ENCODE measurements around the gene ITPRIP.

The ITPRIP gene

DNA sequence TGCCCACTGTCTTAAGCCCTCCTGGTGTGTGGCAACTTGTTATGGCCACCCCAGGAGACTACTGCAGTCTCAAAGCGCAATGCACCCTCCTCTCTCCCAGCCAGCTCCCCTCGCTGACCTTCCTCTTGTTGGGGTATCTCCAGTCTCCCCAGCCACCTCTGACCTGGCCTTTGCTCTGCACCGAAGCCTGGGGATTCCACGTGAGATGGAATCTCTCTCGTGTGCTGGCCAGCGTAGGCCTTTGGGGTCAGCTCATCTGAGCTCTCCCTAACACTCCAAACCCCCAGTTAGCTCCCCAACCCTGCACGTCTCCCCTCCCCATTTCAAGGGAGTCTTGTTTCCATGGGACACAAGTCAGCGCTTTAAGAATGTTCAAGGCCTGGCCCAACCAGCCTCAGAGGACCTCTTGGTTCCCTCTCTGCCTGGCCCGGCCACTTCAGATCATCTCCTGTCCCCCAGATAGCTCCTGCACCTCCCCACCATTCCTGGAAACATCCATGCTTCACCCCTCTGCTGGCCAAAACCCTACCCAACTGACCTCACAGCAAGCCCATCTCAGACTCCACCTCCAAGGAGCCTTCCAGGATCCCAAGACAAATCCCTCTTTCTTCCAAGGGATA is 11.2 kb downstream of the ITPRIP start:
- no peak for DNase-seq (ENCODE audit: low read depth, low spot score)

DNA sequence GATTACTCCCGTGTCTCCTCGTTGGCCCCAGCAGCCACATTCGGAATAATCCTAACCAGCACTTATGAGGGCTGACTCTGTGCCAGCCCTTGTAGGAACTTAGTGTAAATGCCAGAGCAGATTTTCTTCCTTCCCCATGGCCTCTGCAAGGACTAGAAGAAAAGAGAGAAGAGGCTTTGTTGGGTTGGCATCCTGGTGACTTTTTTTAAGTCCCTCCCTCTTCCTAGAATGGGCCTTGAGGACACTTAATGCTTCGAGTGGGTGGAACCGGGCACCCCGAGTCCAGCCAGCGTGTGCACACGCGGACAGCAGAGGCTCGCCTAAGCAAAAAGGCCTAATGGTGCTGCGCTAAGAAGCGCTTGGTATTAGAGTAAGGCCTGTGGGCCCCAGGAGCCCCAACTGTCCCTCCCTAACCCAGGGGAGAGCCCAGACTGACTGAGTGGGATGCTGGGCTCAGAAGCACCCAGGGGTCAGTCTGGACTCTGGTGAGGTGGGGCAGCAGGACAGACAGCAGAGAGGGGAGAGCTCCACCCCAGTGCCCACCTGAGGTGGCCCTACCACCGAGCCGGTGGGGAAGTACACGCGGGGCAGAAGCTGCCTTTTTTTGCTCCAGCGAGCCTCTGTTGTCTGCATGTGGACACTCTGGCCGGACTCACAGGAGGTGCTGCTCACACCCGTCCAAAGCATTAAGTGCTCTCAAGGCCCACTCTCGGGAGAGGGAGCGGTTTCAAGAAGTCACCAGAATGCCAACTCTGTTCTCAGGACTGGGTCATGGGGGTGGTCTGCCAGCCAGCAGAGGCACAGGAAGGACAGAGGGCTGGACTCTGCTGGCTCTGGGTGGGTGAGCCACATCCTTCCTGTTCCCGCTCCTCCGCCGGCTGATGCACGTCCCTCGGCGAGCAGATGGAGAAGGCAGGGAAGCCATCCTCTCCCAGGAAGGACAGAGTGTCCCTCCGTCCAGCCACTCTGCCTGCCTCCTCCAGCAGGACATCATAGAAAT is 12.5 kb downstream of the ITPRIP start:
- no peak for DNase-seq (ENCODE audit: low read depth, low spot score)

DNA sequence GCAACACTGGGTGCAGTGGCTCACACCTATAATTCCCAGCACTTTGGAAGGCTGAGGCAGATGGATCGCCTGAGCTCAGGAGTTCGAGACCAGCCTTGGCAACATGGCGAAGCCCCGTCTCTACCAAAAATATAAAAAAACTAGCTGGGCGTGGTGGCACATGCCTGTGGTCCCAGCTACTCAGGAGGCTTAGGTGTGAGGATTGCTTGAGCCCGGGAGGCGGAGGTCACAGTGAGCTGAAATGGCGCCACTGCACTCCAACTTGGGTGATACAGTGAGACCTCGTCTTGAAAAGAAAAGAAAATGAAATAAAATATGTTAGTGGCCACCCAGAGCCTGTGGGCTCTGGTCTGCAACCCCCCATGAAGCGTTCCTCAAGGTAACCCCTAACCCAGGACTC is 13.3 kb downstream of the ITPRIP start:
- DNase-seq (ENCODE audit: low read depth, low spot score), result no peak

DNA sequence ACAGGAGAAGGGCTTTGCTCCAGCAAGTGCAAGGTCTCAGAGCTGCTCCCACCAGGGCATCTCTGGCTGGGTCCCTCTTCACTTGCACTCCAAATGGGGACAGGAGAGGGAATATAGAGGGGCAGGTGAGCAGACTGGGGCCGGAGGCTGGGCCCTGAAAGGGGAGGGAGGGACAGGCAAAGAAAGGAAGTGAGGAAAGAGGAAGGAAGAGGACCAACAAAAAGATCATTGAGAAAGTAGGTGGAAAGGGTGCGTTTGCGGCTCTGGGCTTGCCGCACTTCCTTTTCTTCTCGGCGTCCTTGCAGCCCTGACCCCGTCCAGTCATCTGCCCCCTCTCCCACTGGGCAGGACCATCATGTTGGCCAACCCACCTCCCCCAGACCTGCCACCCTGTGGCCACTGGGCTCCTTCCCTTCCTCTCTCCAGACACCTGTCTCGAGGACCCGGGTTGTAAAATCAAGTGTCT is 14.0 kb downstream of the ITPRIP start:
- no peak for DNase-seq (ENCODE audit: low read depth, low spot score)

DNA sequence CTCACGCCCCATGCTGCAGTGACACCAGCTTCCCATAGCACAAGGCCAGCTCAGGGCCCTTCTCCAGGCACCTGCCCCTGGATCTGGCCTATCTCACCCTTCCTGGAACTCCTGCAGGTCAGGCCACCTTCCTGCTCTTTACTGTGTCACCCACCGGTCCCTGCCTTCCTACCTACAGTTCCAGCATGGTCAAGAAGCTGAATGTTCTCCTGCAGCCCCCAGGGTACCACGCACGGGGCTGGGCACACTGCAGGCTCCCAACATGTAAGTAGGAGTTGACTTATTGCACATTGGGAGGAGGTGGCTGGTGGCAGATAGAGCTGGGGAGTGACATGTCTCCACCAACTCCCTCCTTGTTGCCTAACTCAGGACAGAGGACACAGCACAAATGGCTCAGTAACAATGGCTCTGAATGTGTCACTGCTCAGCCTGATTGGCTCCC is 14.5 kb downstream of the ITPRIP start:
- DNase-seq (ENCODE audit: low read depth, low spot score), result no peak

DNA sequence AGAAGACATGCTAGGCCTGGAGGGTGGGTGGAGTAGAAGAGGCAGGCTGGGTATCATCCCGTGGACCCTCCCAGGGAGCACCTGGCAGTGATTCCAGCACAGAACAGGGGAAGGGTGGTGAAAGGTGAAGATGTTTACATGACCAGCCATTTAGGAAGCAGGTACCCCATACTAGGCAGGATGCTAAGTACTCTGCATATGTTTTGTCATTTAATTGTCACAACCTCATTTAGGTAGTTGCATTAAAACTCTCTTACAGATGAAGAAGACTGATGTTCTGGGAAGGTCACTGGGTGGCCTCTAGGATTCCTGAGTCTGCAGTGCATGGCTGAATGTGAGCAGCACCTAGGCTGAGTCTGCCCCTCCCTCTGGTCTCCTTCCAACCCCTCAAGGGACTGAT is 15.2 kb downstream of the ITPRIP start:
- DNase-seq (ENCODE audit: low read depth, low spot score), result no peak

DNA sequence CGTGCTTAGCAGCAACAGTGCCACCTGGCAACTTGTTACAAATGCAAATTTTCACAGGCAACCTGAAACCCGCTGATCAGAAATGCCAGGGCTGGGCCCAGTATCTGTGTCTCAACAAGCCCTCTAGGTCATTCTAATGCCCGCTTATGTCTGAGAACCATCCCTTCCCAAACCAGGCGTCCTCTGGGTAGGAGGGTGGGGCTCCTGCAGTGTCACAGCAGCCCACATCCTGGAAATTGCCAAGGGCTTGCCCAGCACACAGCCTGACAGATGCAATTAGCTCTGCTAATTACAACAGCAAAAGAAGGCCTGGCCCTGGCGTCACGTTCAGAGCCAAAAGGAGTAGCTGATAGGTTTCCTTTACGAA is 15.9 kb downstream of the ITPRIP start:
- DNase-seq (ENCODE audit: low read depth, low spot score), result no peak

DNA sequence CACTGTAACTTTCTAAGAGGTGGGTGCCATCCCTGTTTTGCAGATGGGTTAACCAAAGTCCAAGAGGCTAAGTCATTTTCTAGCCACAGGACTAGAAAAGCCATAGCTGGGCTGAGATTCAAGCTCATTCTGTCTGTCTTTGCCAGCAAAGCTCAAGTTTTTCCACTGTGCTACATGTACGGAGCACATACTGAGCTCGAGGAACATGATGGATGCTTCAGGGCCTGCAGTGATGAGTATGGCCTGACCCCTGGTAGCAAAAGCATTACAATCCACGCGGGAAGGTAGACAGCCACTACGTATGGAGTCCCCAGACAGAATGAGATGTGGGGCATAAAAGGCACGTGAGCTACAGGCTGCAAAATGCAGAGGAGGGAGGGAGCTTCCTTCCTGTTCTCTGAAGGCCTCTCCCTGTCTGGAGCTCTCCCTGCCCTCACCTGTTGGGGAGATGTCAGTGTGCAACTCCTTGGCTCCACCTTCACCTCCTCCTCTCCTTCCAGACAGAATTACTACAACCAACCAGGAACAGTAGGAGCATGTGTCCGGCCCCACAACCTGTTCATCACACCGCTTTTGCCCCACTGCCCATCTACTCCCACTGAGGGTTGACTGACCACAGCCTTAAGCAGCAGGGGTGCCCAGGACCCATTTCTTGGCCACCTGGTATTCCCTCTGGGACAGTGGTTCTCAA is 16.4 kb downstream of the ITPRIP start:
- no peak for DNase-seq (ENCODE audit: low read depth, low spot score)

DNA sequence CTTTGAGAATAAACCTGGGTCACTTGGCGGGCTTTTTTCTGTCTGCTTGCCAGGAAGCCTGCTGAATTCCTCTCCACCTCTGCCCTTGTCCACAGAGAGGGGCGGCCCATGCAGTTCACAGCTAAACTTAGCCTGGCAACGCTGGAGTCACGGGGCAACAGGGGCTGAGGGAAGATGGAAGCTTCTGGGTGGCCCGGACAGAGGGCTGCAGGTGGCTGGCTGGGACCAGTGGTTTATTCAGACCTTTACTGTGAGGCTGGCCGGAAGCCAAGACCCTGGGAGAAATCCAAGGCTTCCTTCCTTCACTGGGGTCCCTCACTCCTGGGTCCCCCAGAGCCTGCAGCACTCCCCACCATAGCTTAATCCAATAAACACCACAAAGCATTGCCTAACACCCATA is 17.0 kb downstream of the ITPRIP start:
- DNase-seq (ENCODE audit: low read depth, low spot score), result no peak

DNA sequence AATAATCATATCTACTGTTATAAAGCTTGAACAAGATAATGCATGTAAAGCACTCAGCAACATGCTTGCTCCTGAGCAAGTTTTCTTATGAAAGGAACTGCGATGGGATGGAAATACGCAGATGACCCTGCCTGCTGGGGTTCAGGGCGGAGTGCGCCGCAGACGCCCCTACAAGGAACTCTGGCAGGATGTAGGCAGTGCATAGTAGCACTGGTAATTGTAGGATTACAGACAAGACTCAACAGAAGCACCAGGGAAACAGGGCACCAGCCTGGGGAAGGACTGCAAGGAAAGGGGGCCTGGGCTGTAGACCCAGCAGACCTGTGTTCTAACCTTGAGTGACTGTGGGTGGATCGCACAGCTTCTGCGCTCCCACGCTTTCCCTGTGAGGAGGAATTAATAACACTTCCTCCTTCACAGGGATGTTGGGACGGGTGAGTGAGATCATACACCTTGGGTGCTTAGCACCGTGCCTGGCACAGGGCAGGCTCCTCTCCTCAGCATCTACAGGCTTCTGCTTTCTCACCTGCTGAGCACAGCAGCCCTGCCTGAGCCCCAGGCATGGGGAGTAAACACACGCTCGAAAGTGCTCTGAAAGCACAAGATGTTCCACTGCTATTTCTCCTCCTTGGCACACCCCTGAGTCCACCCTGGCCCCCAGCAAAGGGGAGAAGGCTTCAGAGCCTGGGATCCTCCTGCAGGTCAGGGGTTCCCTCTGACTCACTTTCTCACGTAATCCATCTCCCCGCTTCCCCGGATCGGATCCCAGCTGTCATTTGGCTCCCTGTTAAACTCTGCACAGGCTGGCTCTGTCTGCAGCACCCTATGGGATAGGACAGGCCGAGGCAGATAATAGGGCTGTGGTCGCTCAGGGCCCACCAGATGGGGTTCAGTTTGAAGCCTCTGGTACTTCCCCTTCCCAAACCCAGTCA is 19.2 kb downstream of the ITPRIP start:
- DNase-seq (ENCODE audit: low read depth, low spot score), result no peak

DNA sequence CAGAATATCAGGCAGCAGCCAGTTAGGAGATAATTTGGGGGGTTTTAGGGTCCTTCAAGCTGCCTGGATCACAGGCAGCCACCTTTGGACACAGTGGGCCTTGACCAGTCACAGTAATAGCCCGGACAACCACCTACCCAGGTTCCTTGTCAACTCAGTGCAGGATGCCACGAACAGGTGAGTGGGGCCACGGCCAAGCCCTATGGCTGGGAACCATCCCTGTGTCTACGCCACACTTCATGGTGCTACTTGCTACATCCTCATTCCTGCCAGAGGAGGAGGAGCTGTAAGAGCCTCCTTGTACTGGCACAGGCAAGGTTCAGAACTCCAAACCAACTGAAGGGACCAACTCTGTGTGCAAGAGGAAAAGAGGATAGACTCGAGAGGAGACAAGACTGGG is 19.9 kb downstream of the ITPRIP start:
- DNase-seq (ENCODE audit: low read depth, low spot score), result no peak

DNA sequence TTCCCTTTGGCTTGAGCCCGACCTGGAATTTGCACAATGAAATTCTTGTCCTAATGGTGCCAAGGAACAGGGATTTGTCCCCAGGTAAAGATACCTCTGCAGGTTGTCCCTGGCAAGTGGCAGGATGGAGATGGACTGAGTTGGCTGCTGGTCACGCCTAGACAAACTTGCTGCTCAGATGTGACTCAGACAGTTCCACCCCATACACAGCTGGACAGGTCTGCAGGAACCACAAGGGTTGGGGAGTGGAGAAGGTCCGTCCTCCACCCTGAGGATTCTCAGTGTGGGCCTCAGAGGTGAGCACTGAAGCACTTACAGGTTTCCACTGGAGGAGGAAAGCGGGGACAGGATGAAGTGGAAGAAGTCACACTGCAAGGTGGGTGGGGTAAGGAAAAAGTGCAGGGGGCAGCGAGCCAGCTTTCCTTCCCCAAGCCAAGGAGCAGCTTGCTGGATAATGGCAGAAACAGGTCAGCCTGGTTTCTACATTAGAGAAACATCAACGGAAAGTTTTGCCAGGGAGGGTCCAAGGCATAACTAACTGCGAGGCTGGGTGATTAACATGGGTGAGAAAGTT is 20.5 kb downstream of the ITPRIP start:
- DNase-seq (ENCODE audit: low read depth, low spot score), result no peak

DNA sequence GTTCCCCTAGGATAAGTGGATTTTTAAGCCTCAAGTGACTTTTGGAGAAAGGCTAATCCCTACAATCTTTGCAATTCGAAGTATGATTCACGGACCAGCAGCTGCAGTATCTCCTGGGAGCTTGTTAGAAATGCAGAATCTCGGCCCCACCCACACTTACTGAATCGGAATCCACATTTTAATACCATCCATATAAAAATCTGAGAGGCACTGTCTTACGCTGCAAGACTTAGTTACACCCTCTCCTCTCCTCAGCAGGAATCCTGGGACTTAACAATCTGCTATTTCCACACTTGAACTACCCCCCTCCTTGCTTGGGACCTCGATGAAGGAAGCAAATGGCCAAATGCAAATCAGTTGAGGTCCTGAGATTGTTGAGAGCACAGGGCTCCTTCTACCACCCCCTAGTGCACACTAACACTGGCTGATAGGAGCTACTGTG is 21.0 kb downstream of the ITPRIP start:
- no peak for DNase-seq (ENCODE audit: low read depth, low spot score)

DNA sequence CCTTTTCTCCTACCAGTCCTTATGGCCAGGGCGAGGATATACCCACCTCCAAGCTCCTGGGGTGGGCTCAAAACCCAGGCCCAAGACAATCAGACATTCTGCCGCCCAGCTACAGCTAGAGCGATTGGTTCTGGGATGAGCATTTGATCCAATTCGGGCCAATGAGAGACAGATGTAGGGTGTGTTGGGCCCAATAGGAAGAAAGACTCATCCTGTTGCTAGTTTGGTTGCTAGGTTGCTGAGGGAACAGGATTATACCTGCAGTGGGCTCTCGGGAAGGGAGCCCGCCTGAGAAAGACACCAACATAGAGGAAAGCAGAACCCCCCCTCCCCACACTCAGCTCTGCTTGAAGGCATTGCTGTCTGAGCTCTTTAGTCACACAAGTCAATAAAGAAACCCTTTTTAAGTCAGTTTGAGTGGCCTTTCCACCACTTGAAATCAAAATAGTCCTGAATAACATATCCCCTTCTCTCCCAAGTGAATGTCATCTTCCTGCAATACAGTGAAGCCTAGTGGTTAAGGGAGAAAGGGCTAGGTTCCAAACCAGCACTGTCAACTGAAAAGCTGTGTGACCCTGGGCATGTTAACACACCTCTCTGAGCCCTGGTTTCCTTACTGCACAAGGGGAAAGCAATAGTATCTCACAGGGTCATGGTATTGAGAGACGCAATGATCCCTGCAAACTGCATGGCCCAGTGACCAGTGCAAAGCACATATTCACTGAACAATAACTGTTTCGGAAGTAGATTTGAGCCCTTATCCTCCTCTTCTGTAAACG is 21.8 kb downstream of the ITPRIP start:
- DNase-seq (ENCODE audit: low read depth, low spot score), result no peak

DNA sequence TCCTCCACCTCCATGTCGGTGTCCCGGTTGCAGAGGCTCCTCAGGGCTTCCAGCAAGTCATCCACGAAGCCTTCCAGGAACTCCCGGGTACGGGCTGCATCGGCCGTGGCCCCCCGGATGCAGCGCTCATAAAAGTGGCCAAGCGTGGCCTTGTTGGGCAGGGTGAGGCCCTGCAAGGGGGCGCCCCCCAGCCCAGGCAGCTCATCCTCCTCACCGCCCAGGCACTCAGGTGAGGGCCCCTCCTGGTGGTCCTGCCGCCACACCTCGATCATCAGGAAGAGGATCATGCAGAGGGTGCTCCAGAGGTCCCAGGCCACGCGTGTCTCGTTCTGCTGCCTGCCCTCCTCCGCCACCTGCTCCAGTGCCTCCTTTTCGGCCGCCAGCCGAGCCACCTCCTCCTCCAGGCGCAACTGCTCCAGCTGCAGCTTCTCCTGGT is 22.8 kb downstream of the ITPRIP start:
- no peak for DNase-seq (ENCODE audit: low read depth, low spot score)

DNA sequence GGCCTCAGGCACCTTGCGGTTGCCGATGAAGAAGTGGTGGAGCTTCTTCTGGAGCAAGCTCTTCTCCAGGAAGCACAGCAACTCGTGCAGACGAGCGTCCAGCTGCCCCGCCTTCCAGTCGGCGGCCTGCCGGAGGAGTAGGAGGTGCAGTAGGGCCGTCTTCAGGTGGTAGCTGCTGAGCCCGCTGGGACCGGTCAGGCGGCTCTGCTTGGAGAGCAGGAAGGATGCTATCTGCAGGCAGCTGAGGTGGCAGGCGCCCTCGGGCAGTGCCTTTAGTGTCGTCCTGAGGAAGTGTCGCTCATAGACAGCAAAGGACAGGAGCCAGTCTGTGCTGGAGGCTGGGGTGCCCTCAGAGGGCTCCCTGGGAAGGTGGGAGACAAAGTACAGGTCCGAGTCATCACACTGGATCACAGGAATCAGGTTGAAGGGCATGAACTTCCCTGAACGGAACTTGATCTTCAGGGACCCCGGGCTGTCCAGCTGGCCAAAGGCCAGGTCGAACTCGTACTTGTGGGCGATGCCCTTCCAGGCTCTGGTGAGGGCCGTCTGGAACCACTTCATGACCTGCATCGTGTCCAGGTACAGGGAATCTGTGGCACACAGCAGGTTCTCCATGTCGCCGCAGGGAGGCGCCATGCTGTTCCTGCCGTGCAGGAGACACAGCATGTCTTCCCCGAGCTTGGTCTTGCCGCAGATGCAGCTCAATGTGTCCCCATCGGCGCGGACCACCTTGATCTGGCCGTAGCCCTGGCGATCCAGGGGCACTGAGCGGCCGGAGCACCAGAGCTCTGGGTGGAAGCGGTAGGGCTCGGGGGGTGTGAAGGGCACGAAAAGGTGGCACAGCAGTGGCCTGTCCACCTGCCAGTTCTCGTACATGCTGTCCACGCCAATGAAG is 23.4 kb downstream of the ITPRIP start:
- DNase-seq (ENCODE audit: low read depth, low spot score), result no peak

DNA sequence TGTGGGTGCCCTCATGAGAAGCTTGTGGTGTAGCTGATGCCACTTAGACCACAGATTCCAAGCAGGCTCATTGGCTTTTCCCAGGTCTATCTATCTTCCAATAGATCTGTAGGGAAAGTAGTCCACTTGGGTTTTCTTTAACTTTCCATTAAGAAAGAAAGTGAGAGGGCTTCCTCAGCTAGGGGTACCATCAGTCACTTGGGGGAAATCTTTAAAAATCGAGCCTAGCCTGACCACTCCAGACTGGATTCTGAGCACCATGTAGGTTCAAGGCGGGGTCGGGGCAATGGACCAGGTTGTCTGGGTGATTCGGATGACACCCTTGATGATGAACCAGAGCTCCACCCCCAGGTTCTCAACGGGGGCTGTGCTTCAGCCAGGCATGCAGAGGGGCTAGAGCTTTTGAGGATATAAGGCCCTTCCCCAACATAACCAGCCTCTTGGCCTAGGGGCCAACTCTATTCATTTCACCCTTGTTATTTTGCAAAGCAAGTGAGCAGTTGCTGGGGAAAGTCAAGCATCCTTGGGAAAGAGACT is 27.0 kb downstream of the ITPRIP start:
- no peak for DNase-seq (ENCODE audit: low read depth, low spot score)

All from ELF-1 (cell line).